Kasumi-1 (cell line): Measurements from ENCODE around the gene SMIM11.
"Not testable (repeated sequence)": the region's sequence is repeated elsewhere in the genome, so short reads cannot be mapped to it uniquely, and the experiment has no call there.

ENCODE experiments used
- DNase-seq, 2 experiments: peaks; one replicate each; lab custom pipeline; 2025; lab: John Stamatoyannopoulos, UW

Gene SMIM11

DNA sequence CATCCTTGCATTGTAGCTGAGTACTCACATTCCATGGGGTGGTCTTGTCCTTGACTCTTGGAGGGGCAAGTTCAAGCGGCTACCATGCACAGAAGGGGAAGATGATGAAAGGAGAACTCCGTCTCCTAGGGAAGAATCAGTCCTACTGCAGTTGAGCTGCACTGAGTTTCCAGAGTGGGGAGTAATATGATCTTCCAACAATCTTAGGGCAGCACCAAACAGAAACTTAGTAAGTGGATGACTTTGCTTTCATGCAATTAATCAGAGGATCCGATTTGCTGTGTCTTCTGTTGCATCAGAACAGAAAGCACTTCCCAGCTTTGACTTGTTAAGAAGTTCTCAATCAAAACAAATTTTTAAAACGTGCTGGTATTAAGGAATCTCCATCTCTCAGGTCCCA is 48.5 kb downstream of the SMIM11 start, which contains the start of gene SMIM34:
SMIM34 (minus strand) TSS at position 147 of the 400 bp plus-strand sequence; CDS start at position 35, 112 bp downstream.
- not testable (repeated sequence) for DNase-seq

DNA sequence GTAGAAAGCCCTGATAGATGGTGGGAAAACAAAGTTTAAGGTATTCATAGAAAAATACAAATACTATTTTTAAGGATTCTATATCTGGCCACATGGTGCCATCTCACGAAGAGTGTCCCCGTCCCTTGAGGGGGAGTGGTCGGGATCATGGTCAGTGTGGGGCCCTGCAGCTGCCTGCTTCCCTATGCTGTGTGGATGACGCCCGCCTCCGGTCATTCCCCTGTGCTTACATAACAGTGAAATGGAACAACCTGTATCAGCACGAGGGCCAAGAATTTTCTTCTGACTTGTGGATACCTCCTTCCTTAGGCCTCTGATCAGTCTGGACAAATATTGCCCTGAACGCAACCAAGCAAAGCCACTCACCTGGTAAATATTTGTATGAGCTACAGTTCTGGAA is 52.0 kb downstream of the SMIM11 start:
- not testable (repeated sequence) for DNase-seq

DNA sequence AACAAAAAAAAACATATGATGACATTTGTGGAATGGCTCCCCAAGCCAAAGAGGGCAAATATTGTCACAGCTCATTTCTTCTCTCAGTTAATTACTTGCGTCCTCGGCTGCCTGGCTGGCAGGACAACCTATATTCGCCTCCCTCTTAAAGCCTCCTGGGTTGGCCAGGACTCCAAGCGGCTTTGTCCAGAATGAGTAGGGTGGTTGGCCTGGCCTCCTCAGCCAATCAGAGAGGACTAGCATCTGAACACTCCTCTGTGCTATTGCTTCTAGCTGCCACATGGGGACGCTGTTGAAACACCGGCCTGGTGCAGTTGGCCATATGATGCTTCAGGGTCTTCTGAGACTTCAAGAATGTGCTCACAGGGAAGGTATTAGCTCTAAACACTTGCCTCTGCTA is 53.1 kb downstream of the SMIM11 start:
- not testable (repeated sequence) for DNase-seq

DNA sequence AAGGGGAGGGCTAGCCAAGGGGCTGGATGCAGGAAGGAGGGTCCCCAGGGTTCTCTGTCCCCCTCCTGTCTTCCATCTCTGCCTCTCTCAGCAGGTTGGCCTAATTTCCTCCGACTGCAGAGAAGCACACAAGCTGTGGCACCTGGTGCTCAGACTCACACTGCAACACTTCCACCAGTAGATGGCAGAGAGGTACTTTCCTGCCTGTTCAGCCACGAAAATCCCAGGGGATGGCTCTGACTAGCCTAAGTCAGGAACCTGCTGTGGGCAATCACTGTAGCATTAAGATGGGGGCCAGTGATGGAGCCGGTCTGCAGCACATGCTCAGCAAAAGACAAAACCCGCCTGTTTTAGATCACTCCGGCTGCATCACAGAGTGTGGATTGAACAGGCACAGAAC is 54.4 kb downstream of the SMIM11 start:
- DNase-seq, result not testable (repeated sequence)
